Kidney glomerular epithelial cell (primary cell): Measurements from ENCODE around the gene ICAM3.

ENCODE experiments used
- DNase-seq: peaks from one replicate; lab custom pipeline; 2025; lab: John Stamatoyannopoulos, UW

The ICAM3 gene

DNA sequence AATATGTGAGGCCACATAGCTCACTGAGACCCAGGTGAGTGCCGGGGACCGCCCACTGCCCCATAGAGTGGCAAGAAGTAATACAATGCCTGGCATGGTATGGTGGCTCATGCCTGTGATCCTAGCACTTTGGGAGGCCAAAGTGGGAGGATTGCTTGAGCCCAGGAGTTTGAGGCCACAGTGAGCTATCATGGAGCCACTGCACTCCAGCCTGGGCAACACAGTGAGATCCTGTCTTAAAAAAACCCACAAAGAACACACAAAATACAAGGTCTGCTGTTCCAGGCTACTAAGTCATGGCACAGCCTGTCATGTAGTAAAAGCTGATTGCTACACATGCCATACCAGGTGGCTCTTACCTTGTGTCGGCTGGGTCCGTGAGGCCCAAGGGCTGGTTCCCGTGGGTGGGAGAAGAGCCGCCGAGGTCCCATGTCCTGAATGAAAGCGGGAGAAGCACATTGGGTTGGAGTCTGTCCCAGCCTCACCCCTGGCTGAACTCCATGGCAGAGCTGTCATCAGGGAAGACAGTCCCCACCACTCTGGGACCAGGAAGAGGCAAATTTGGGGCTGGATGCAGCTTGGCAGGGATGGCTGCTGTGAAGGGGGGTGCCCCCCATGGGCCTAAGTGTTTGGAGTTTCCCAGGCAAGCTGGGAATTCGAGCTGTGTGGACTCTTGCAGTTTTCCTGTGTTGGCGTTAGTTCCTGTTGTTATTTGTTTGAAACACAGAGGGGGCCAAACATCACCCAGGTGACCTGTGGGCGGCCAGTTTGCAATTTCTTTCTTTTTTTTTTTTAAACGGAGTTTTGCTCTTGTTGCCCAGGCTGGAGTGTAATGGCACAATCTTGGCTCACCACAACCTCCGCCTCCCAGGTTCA, 20.4 kb downstream of the ICAM3 start:
- no peak for DNase-seq

DNA sequence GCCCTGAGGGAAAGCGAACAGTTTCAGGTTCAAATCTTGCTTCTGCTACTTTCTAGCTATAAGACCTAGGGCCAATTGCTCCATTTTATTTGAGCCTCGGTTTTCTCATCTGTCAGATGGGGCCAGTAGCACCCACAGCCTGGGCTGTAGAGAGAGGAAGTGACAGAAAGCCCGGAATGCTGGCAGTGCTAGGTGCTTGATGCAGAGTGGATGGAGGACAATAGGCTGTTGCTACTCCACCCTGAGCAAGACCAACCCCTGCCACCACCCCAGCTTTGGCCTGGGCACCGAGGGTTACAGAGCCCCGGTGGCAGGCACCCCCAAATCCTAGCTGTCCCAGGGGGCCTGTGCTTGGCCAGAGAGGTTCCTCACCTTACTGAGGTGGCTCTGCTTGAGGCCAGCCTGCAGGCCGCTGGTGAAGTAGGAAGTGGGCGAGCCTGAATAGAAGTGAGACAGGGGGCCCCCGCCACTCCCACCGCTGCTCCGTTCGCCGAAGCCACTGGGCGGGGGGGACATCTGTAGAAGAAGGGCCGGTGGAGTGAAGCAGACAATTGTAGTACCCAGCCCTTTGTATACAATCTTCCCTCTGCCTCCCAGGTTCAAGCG, 21.5 kb downstream of the ICAM3 start:
- DNase-seq: no peak

DNA sequence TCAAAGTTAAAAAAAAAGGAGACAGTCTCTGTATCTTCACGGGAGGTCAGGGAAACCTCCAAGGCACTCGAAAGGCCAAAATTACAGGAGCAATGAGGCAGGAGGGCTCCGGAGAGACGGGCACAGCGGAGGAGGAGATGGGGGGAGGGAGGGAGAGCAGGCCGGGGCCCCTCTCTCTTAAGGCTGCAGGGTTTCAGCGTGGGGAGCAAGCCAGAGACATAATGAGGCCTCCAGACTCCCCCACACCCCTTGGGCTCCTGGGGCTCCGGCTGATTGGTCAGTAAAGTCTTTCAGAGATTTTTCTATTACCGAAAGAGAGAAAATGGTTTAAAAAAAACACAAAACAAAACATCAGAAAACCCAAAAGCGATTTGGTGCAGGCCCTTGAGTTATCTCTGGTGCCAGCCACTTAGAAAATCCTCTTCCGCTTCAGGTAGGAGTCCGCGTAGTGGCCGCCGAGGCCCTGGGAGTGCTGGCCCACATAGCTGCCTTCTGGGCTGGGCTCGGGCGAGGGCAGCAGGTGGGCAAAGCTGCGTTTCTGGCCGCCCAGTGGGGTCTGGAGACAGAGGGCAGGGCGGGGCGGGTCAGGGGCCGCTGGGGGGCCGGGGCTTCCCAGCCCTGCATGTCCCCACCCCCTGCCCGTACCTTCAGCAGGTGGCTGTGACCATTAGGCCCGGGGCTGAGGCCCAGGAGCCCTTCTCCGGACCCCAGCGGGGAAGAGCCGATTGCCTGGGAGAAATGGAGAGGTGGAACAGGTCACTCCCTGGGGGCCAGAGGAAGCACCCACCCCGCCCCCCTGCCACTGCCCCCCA, 22.2 kb downstream of the ICAM3 start:
- no peak for DNase-seq

DNA sequence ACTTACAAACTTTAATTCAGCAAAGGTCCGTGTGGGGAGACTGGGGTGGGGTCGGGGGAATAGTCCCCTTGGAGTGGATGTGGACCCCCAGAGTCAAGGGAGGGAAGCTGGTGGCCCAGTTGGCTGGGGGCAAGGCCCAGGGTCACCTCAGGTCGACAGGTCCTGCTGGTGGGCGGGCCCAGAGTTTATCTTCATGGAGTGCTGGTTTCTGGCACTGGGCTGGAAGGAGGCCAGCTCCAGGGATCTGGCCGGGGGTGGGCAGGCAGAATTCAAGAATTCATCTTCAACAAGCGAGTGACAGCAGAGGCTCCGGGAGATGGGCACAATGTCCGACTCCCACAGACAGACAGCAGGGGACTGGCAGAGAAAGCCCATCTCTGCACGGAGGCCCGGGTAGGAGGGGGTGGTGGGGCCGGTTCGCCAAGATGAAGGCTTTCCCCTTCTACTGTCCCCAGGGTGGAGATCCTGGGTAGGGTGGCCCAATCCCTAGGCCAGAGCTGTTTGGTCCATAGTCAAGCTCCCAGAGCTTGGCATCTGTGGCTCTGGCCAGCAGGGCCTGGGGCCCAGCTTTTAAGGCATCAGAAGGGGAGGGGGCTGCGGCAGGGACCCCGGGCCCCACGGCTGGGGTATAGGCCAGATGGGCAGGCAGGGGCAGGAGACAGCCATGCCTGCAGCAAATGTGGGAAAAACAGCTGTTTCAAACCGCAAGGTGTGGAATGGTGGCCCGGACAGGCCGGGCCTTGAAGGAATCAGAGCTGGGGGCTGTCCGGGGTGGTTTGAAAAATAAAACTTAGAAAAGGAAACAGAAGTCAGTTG, 23.0 kb downstream of the ICAM3 start:
- DNase-seq: no peak

DNA sequence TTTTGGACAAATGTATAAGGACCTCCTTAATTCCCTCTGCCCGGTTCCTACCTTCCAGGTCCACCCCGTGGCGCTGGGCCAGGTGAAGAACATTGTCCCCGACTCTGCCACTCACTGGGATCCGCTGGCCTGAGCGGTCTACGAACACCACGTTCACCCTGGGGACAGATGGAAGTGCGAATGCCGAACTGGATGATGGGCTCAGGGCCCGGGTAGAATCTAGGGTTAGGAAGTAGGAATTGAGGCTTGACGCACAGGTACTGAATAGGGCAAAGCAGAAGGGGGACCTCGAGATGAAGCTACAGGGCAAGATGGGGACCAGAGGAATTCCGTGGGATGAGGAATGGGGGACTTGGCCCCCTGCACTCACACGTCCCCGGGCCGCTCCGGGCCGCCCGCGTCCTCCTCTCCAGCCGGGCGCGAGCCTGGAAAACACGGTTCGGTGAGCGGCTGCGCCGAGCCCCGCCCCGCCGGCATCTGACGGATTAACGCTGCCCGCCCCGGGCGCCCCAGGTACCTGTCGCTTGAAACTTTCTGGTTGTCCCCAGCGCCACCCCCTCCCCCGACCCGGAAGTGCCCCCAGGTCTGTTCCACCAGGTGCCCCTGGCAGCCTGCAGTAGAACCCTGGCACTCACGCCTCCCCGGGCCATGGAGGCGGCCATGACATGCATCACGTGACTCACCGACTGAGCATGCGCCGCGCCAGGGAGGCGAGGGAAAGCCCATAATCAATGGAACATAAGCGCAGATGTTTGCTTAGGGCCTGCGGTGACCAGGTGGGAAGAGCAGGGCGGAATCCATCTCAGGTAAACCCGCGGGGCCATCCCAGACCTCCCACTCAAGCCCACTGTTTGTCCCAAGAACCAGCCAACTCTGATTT, 23.8 kb downstream of the ICAM3 start, which contains the start of gene FDX2:
Gene FDX2, minus strand, starts transcription at position 681 of the 880 bp plus-strand sequence. Its CDS starts 19 bp downstream, at position 662.
- DNase-seq: peak; percentile 56

DNA sequence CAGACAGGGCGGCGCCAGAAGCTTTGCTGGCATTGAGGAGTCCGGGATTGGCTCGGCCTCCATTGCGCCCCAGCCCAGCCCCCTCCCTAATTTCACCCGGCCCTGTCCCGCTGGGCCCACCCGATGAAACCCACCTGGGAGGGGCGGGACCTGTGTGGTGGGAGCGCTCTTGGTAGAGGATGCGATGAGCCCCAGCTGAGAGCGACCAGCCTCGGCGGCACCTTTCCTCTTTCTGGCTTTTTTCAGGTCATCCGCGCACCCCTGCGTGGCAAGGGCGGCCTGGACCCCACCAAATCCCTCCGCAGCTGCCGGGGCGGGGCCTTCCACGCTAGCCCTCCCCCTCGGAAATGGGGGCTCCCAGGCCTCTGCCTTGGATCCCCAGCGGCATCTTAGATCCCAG, 30.0 kb downstream of the ICAM3 start, which contains the start of gene ZGLP1:
Gene ZGLP1, minus strand, starts transcription at position 393 of the 400 bp plus-strand sequence.
- no peak for DNase-seq

DNA sequence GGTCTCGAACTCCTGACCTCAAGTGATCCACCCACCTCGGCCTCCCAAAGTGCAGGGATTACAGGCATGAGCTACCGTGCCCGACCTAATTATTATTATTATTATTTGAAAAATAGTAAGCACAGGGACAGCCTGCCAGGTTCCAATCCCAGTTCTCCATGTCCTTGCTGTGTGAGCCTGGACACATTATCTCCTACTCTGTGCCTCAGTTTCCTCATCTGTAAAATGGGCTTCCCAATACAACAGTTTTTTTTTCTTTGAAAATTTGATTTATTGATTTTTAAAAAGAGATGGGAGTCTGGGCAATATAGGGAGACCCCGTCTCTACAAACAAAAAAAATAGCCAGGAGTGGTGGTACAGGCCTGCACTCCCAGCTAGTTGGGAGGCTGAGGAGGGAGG, 33.1 kb downstream of the ICAM3 start:
- DNase-seq: no peak

DNA sequence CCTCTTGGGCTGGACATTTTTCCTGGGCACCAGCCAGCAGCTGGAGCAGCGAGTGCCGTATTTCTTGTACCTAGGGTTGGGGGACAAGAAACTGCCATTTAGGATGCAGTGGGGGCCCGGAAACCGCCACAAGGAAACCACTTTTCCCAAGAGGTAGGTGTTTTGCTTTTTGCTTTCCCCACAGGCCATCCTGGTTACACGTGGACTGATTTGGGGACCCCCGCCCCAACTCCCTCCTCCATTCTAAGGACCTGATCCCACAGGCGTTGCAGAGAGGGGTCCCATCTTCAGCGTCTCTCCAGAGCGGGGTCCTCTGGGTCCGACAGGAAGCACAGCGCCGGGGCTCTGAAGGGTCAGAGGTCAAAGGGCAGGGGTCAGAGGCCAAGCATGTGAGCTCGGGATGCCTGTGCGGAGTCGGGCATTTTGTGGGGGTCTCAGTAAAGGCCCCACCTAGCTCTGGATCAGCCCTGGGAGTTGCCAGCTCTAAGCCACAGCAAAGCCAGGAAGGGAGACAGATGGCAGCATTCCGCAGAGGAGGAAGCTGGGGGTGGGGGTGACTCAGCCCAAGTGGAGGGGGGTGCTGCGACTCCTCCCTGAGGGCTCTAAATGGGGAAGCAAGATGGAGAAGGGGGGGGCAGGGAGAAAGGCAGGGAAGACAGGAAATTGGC, 34.2 kb downstream of the ICAM3 start:
- no peak for DNase-seq

DNA sequence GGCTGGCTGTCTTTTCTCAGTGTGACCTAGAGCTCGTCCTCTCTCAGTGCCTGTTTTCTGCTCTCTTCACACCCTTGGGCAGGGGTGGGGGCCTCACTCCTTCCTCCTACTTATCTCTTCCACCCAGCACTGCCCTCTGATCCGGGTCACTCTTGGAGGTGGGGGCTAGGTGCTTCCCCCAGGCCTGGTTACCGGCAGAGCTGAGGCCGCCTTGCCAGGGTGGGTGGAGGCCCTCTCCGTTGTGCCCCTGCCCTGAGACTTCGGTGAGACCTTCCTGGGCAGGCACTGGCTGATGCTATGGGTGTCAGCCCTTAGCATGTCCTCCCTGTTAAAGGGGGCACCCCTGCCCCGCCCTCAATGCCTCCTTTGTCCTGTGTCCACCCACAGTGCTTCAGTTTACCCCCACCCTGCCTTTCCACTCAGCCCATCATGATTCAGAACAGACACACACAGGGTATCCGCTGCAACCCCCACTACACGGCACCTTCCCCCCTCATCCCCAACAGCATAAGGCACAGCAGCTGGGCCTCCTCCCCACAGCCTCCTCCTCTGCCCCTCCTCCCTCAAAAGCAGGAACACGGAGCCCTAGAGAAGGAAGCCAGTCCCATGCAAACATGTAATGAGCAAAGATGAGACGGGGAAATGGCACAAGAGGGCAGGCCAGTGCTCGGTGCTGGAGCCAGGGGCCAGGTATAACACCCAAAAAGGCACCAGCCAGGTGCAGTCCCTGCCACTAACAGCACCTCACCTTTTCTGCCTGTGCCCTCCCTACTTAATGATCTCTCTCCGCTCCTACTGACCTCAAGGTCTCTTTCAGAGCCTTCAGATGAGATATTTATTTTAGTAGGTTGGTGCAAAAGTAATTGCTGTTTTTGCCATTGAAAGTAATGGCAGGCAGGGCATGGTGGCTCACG, 39.6 kb downstream of the ICAM3 start:
- no peak for DNase-seq

DNA sequence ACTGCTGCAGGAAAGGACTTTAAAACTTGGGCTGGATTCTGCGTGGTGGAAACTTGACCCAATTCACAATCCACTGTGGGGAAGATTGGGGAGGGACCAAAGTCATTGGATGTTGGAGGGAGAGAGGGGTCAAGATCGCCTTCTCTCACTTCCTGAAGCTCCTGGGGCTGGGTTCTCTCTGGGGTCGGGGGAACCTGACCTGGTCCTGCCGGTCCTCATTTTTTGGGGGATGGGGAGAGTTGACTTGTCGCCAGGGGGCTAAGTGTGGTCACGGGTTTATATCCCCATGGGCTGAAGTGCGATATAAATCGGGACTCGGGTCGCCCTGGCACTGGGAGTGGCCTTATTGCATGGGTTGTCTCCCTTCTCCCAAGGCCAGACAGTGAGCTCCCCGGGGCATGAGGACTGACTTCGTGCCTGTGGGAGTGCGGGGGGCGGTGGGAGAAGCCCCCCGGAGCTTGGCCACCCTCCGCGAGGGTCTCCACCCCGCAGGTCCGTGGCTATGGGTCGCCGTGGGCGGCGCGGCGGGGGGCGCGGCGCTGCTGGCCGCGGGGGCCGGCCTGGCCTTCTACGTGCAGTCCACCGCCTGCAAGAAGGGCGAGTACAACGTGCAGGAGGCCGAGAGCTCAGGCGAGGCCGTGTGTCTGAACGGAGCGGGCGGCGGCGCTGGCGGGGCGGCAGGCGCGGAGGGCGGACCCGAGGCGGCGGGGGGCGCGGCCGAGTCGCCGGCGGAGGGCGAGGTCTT, 43.4 kb downstream of the ICAM3 start:
- DNase-seq: no peak

DNA sequence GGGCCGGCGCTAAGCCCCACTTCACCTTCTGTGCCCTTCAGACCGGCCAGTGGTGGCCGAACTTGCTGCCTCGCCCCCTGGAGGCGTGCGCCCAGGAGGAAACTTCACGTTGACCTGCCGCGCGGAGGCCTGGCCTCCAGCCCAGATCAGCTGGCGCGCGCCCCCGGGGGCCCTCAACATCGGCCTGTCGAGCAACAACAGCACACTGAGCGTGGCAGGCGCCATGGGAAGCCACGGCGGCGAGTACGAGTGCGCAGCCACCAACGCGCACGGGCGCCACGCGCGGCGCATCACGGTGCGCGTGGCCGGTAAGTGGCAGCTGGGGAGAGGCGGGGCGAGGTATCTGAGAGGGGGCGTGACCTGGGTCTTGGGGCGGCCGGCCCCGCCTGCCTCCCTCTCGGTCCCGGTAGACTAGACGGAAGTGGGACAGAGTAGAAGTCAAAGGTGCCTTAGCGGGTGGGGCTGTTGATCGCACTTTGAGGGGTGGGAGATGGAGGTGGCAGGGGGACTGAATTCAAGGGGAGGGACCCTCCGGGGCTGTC, 44.0 kb downstream of the ICAM3 start:
- DNase-seq: no peak

DNA sequence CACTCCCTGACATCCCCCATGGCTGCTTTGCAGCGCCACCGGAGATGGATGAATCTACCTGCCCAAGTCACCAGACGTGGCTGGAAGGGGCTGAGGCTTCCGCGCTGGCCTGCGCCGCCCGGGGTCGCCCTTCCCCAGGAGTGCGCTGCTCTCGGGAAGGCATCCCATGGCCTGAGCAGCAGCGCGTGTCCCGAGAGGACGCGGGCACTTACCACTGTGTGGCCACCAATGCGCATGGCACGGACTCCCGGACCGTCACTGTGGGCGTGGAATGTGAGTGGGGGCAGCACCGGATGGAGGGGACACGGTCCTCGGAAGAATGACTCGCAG, 45.1 kb downstream of the ICAM3 start:
- no peak for DNase-seq

DNA sequence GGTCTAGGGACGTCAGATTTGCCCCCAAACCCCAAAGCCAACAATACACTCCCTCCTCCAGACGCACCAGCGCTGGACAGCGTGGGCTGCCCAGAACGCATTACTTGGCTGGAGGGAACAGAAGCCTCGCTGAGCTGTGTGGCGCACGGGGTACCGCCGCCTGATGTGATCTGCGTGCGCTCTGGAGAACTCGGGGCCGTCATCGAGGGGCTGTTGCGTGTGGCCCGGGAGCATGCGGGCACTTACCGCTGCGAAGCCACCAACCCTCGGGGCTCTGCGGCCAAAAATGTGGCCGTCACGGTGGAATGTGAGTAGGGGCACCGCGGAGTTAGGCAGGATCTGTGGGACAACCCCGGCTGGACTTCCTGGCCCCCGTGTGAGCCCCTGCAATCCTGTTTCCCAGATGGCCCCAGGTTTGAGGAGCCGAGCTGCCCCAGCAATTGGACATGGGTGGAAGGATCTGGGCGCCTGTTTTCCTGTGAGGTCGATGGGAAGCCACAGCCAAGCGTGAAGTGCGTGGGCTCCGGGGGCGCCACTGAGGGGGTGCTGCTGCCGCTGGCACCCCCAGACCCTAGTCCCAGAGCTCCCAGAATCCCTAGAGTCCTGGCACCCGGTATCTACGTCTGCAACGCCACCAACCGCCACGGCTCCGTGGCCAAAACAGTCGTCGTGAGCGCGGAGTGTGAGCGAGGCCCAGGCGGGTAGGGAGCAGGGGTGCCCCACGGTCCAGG, 45.6 kb downstream of the ICAM3 start:
- no peak for DNase-seq

DNA sequence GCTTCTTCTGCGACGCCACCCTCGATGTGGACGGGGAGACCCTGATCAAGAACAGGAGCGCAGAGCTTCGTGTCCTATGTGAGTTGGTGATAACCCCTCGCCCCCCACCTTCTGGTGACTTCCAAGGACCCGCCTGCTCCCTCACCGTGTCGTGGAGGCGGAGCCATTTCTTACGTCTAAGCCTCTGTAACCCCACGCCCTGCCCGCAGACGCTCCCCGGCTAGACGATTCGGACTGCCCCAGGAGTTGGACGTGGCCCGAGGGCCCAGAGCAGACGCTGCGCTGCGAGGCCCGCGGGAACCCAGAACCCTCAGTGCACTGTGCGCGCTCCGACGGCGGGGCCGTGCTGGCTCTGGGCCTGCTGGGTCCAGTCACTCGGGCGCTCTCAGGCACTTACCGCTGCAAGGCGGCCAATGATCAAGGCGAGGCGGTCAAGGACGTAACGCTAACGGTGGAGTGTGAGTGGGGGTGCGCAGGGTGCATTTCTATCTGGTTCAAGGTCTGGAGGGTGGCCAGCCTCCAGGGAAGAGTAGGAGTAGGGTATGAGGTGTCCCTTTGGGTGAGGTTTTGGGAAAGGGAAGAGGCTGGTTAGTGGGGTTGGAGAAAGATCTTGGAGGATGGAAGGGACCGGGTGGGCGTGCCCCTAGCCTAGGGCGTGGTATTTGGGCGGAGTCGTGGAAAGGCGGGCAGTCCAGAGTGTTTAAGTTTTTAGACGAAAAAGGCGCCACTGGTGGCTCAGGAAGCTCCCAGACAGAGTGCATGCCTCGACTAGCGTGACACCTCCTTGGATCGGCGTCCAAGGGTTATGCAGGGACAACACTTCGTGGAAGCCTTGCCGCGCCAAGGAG, 46.4 kb downstream of the ICAM3 start:
- no peak for DNase-seq

DNA sequence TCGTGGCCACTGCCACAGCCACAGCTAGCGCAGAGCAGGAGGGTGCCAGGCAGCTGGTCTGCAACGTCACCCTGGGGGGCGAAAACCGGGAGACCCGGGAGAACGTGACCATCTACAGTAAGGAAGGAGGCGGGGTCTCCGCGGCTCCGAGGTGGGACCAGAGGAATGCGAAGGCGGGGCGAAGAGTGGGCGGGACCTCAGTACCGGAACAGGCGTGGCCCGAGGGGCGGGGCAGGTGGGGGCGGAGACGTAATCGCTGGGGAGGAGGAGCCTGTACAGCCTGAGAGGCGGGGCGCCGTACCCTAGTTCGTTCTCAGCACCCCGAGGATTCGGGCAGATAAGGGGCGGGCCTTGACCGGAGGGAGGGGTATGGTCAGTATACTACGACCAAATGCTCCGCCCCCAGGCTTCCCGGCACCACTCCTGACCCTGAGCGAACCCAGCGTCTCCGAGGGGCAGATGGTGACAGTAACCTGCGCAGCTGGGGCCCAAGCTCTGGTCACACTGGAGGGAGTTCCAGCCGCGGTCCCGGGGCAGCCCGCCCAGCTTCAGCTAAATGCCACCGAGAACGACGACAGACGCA, 47.1 kb downstream of the ICAM3 start:
- DNase-seq: peak; percentile 30

DNA sequence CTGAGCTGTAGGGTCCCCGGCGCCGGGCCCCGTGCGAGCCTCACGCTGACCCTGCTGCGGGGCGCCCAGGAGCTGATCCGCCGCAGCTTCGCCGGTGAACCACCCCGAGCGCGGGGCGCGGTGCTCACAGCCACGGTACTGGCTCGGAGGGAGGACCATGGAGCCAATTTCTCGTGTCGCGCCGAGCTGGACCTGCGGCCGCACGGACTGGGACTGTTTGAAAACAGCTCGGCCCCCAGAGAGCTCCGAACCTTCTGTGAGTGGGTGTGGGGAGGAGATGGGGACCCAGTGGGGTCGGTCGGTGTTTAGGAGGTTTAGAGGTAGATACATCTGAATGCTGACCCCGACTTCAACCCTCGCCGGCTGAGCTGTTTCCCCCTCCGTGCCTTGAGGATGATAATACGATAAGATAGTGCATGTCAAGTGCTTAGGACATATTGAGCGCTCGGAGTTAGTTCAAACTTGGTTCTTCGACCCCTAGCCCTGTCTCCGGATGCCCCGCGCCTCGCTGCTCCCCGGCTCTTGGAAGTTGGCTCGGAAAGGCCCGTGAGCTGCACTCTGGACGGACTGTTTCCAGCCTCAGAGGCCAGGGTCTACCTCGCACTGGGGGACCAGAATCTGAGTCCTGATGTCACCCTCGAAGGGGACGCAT, 47.7 kb downstream of the ICAM3 start:
- DNase-seq: no peak
